Stimulated activated naive B cell treated with anti-CD40 and anti-IgM and Interleukin-4, amounts not matched to agents 10 μg/mL and 1 μg/mL and 100 μg/mL, for 72 hours (primary cell): ENCODE measurements around the gene ANKRD17.
"Not testable (repeated sequence)": the region's sequence is repeated elsewhere in the genome, so short reads cannot be mapped to it uniquely, and the experiment has no call there.

Source experiments
- ATAC-seq, 2 donors: fragments of 150-1000 bp; cut with Tn5 transposase; replicated peaks; 2 replicates each; pipeline ENCODE4 v1.10.0; 2021; ENCODE audit warnings: moderate library complexity in 1 of 2
- DNase-seq: peaks from one replicate; pipeline ENCODE4 v3.0.0; 2021
- H3K27ac Mint-ChIP-seq: one replicate; pipeline ENCODE4 v1.8.0; 2022; ENCODE audit warnings: mild to moderate bottlenecking, mixed read lengths
- H3K27me3 Mint-ChIP-seq, 2 donors: one replicate each; pipeline ENCODE4 v1.8.0; 2022; ENCODE audit warnings: mixed read lengths in 2 of 2
- H3K36me3 Mint-ChIP-seq, 2 donors: one replicate each; pipeline ENCODE4 v1.8.0; 2022; ENCODE audit warnings: mixed read lengths in 2 of 2, mild to moderate bottlenecking in 1 of 2
- H3K4me1 Mint-ChIP-seq, 2 donors: one replicate each; pipeline ENCODE4 v1.8.0; 2022; ENCODE audit warnings: mixed read lengths in 2 of 2, mild to moderate bottlenecking in 1 of 2
- H3K4me3 Mint-ChIP-seq, 2 donors: one replicate each; pipeline ENCODE4 v1.8.0; 2022; ENCODE audit warnings: mild to moderate bottlenecking in 2 of 2, mixed read lengths in 2 of 2, moderate library complexity in 1 of 2
- H3K9me3 Mint-ChIP-seq, 2 donors: one replicate each; pipeline ENCODE4 v1.8.0; 2022; ENCODE audit warnings: mixed read lengths in 2 of 2, mild to moderate bottlenecking in 1 of 2

The ANKRD17 gene

GRCh38 chr4:73257234-73257633 lies 1.4 kb downstream of the ANKRD17 start:
- peak; percentile 21 for DNase-seq
- peaks cover 15 to 22% of the 10 kb centered on the region in 2 donors for H3K36me3 Mint-ChIP-seq
- H3K9me3 Mint-ChIP-seq: no peaks in the 10 kb centered on the region
- ATAC-seq: peak; percentile 10 to 12
- H3K27ac Mint-ChIP-seq: peak overlapping the region; percentile 100
- peaks cover 18 to 71% of the 10 kb centered on the region in 2 donors for H3K4me1 Mint-ChIP-seq
- H3K4me3 Mint-ChIP-seq: peak overlapping the region; percentile 97
- no peaks in the 10 kb centered on the region for H3K27me3 Mint-ChIP-seq

GRCh38 chr4:73255847-73256246 lies 2.8 kb downstream of the ANKRD17 start:
- DNase-seq, ATAC-seq, H3K4me3 Mint-ChIP-seq, H3K27me3 Mint-ChIP-seq, H3K9me3 Mint-ChIP-seq: not testable (repeated sequence)
- Mint-ChIP-seq H3K36me3 (peaks cover 20 to 25% of the 10 kb centered on the region in 2 donors), H3K4me1 (peaks cover 22 to 71% of the 10 kb centered on the region in 2 donors), H3K27ac (peak overlapping the region; percentile 20)

- Mint-ChIP-seq H3K36me3 (peaks cover 15 to 31% of the 10 kb centered on the region in 2 donors), H3K4me1 (peaks cover 20 to 51% of the 10 kb centered on the region in 2 donors), H3K27me3 (no peaks in the 10 kb centered on the region), H3K4me3 (peak overlapping the region in 1 of 2 donors; percentile 11), H3K27ac (no peak overlapping the region), H3K9me3 (peaks cover 0 to 3% of the 10 kb centered on the region in 2 donors)
- DNase-seq: no peak
- no peak for ATAC-seq
Measured at GRCh38 chr4:73252001-73252400, 6.6 kb downstream of the ANKRD17 start.

DNA sequence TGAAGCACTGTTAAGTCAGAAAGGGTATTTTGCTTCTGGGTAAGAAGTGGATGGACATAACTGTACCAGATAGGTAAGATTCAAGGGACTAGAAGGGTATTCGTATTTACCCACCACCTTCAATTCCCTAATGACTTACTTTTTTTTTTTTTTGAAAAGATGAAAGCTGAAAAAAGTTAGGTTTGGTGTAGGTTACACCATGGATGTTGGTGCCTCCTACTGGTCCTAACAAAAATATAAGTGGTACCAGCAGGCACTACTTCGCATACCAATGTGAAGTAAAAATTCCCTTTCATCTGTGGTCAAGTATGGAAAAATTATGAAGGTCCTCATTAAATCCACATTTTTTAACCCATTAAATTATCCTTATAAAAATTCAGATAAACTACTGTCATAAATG lies 7.2 kb downstream of the ANKRD17 start:
- Mint-ChIP-seq H3K4me3 (no peak overlapping the region), H3K27me3 (no peaks in the 10 kb centered on the region), H3K9me3 (peaks cover 0 to 3% of the 10 kb centered on the region in 2 donors), H3K4me1 (peaks cover 18 to 48% of the 10 kb centered on the region in 2 donors), H3K27ac (no peak overlapping the region), H3K36me3 (peaks cover 18 to 30% of the 10 kb centered on the region in 2 donors)
- ATAC-seq (no peak), DNase-seq (no peak)

- Mint-ChIP-seq H3K27me3 (no peaks in the 10 kb centered on the region), H3K9me3 (peaks cover 0 to 3% of the 10 kb centered on the region in 2 donors), H3K4me3 (no peak overlapping the region), H3K4me1 (peaks cover 20 to 48% of the 10 kb centered on the region in 2 donors), H3K36me3 (peaks cover 21 to 36% of the 10 kb centered on the region in 2 donors), H3K27ac (no peak overlapping the region)
- DNase-seq (no peak), ATAC-seq (no peak)
Measured at GRCh38 chr4:73250642-73251041, 8.0 kb downstream of the ANKRD17 start.

GRCh38 chr4:73248821-73249220 lies 9.8 kb downstream of the ANKRD17 start:
- no peak overlapping the region for H3K4me3 Mint-ChIP-seq
- H3K27me3 Mint-ChIP-seq: no peaks in the 10 kb centered on the region
- H3K27ac Mint-ChIP-seq: no peak overlapping the region
- H3K4me1 Mint-ChIP-seq: peaks cover 22 to 50% of the 10 kb centered on the region in 2 donors
- DNase-seq: no peak
- no peak for ATAC-seq
- H3K9me3 Mint-ChIP-seq: peaks cover 0 to 3% of the 10 kb centered on the region in 2 donors
- H3K36me3 Mint-ChIP-seq: peaks cover 25 to 40% of the 10 kb centered on the region in 2 donors

DNA sequence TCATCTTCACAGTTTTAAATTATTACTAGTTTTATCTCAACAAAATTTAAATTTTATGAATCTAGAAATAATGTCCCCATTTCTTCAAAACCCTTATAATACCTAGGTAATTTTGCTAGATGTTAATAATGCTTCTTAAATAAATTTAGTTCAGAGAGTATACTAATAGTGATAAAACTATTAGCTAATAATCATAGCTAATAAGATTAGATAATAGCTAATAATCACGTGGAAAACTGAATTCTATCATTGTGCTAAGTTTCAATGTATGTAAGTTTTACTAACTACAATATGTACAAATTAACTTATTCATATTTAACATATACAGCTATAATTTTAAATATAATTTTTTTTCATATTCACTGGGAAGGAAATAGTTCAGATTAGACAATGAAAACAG lies 10.2 kb downstream of the ANKRD17 start:
- Mint-ChIP-seq H3K36me3 (peaks cover 25 to 40% of the 10 kb centered on the region in 2 donors), H3K27ac (no peak overlapping the region)

DNA sequence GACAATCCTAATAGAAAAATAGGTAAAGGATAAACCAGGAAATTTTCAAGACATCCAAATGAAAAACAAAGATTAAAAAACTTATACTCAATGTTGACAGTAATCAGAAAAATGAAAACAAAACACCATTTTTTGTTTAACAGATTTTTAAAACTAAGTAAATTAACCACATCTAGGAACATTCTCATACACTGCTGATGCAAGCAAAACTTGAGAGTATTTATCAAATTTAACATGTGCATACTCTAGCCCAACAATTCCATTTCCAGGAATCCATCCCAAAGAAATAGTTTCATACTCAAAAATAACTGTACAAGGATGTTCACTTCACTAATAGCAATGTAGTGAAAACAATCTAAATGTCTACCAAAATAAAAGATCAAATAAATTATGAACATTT lies 11.5 kb downstream of the ANKRD17 start:
- Mint-ChIP-seq H3K4me1 (peaks cover 25 to 47% of the 10 kb centered on the region in 2 donors), H3K9me3 (peaks cover 0 to 3% of the 10 kb centered on the region in 2 donors), H3K27me3 (no peaks in the 10 kb centered on the region), H3K27ac (no peak overlapping the region), H3K4me3 (no peak overlapping the region), H3K36me3 (peaks cover 29 to 40% of the 10 kb centered on the region in 2 donors)
- ATAC-seq (no peak), DNase-seq (no peak)

More for the DNA sequence above, 10.2 kb downstream of the ANKRD17 start:
- no peaks in the 10 kb centered on the region for H3K27me3 Mint-ChIP-seq
- H3K9me3 Mint-ChIP-seq: peaks cover 0 to 3% of the 10 kb centered on the region in 2 donors
- no peak for ATAC-seq
- no peak overlapping the region for H3K4me3 Mint-ChIP-seq
- DNase-seq: no peak
- peaks cover 22 to 49% of the 10 kb centered on the region in 2 donors for H3K4me1 Mint-ChIP-seq

DNA sequence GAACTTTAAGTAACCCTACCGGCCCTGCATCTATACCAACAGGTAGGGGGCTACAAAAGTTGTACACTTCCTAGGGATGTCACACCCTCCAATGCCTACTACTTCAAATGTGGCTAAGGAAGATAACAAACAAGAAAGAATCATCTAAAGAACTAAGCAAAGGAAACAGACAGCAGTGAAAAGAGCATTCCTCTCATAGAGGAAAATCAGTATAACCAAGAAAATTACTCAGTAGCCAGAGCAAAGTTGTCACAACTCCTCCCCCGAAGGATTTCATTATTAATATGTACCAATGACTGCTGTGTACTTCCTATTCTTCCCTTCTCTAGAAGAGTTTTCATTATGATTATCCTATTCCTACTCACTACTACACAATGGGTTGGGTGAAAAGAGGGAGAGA lies 12.6 kb downstream of the ANKRD17 start:
- Mint-ChIP-seq H3K4me1 (peaks cover 25 to 47% of the 10 kb centered on the region in 2 donors), H3K36me3 (peaks cover 27 to 43% of the 10 kb centered on the region in 2 donors), H3K9me3 (peaks cover 0 to 3% of the 10 kb centered on the region in 2 donors), H3K27me3 (no peaks in the 10 kb centered on the region), H3K27ac (no peak overlapping the region), H3K4me3 (no peak overlapping the region)
- DNase-seq: no peak
- no peak for ATAC-seq

DNA sequence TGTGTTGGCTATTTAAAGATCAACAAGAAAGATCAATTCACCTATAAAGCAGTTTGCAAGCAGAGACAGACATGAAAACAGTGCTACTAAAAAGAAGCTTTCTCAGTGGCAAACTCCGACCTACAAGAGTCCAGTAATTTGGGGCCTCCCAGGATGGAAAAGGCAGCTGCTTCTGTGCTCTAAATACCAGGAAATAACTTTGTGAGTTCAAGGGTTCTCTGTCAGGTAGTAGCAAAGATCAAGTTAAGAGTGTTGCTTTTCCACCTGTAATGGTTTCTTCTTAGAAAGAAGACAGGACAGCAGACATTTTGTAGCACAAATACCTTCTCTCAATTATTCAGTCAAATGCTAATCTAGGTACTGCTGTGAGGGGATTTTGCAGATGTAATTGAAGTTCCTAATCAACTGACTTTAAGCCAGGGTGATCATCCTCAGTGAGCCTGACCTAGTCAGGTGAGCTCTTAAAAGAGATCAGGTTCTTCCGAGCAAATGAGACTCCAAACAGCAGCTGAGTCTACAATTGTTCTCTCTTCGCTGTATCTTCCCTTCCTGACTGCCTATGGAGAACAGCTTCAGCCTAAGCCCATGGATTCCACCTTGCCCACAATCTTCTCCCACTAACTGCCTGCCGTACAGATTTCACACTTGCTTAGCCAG lies 13.5 kb downstream of the ANKRD17 start:
- no peak overlapping the region for H3K4me3 Mint-ChIP-seq
- H3K27me3 Mint-ChIP-seq: no peaks in the 10 kb centered on the region
- H3K36me3 Mint-ChIP-seq: peaks cover 22 to 37% of the 10 kb centered on the region in 2 donors
- no peak for DNase-seq
- no peaks in the 10 kb centered on the region for H3K9me3 Mint-ChIP-seq
- ATAC-seq: no peak
- H3K27ac Mint-ChIP-seq: no peak overlapping the region
- peaks cover 22 to 43% of the 10 kb centered on the region in 2 donors for H3K4me1 Mint-ChIP-seq

DNA sequence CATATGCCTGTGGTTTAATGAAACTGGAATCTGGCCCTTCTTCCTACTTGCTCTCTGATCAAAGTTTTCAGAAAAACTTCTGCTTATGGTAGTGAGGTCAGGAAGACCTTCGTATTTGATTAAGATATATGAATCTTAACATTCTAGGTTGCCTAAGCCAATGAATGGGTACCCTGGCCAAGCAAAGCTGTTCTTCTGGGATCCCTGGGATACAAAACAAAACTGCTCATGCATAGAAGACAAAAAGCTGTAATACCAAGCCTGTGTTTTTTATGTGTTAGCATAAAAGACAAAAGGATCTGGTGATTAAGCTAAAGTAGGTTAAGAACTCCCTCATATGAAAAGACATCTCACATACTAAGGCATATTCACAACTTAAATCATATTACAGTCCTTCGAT lies 21.6 kb downstream of the ANKRD17 start:
- H3K4me1 Mint-ChIP-seq: peaks cover 11 to 27% of the 10 kb centered on the region in 2 donors
- DNase-seq (no peak), ATAC-seq (no peak)
- H3K36me3 Mint-ChIP-seq: peaks cover 24 to 44% of the 10 kb centered on the region in 2 donors
- H3K27me3 Mint-ChIP-seq: no peaks in the 10 kb centered on the region
- no peak overlapping the region for H3K4me3 Mint-ChIP-seq
- H3K27ac Mint-ChIP-seq: no peak overlapping the region
- no peaks in the 10 kb centered on the region for H3K9me3 Mint-ChIP-seq

GRCh38 chr4:73236151-73236550 lies 22.4 kb downstream of the ANKRD17 start:
- Mint-ChIP-seq H3K9me3 (no peaks in the 10 kb centered on the region), H3K27me3 (no peaks in the 10 kb centered on the region), H3K4me3 (no peak overlapping the region), H3K27ac (no peak overlapping the region), H3K36me3 (peaks cover 27 to 46% of the 10 kb centered on the region in 2 donors), H3K4me1 (peaks cover 15 to 25% of the 10 kb centered on the region in 2 donors)
- ATAC-seq (no peak), DNase-seq (no peak)

- ATAC-seq: no peak
- H3K27ac Mint-ChIP-seq: no peak overlapping the region
- peaks cover 15 to 30% of the 10 kb centered on the region in 2 donors for H3K4me1 Mint-ChIP-seq
- DNase-seq: no peak
- H3K9me3 Mint-ChIP-seq: no peaks in the 10 kb centered on the region
- no peak overlapping the region for H3K4me3 Mint-ChIP-seq
- H3K27me3 Mint-ChIP-seq: no peaks in the 10 kb centered on the region
- H3K36me3 Mint-ChIP-seq: peaks cover 30 to 52% of the 10 kb centered on the region in 2 donors
Measured at GRCh38 chr4:73234712-73235111, 23.9 kb downstream of the ANKRD17 start.

DNA sequence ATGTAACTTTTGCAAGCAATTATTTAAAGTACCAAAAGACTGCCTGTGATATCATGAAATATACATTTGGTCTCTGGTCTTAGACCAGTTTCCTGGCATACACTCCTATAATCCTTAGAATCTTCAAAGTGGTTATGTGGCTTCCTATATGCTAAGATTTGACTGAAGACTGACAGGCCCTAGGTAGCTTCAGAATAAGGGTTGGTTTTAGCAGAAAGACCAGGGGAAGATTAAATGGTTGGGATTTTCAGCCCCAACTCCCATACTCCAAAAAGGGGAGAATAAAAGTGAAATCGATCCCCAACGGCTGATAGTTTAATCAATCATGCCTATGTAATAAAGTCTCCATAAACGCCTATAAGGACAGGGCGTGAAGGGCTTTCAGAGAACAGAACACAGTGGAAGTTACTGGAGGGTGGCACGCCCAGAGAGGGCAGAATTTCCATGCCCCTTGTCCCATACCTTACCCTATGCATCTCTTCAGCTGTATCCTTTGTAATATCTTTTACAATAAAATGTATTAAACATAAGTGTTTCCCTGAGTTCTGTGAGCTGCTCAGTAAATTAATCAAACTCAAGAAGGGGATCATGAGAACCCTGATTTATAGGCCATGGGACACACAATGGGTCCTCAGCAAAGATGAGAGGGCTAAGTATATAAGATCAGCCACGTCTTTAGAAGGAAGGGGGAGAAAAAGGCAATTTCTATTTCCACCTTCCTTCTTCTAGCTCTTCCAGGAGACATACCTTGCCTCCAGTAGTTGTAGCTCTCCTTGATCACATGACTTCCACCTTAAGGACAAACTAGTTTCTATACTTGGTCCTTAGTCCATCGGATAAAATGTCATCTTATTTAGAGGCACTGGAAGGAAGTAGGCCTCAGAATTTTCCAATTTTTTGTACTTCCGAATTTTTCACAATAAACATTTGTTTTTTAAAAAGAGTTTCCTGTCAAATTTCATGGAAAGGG lies 26.8 kb downstream of the ANKRD17 start:
- peaks cover 5 to 12% of the 10 kb centered on the region in 2 donors for H3K4me1 Mint-ChIP-seq
- no peak overlapping the region for H3K27ac Mint-ChIP-seq
- H3K9me3 Mint-ChIP-seq: no peaks in the 10 kb centered on the region
- H3K4me3 Mint-ChIP-seq: no peak overlapping the region
- no peak for DNase-seq
- ATAC-seq: no peak
- H3K36me3 Mint-ChIP-seq: peaks cover 34 to 40% of the 10 kb centered on the region in 2 donors
- H3K27me3 Mint-ChIP-seq: no peaks in the 10 kb centered on the region
